T-cell (primary cell): ENCODE measurements around the gene ITPR1. TPM values are rescaled to one million over a fixed set of nuclear protein-coding genes. Genes with fewer than 3 reads are reported as not detected.
A peak's percentile ranks its signal among the peaks of the same experiment; 100 is the strongest.
"Not testable (repeated sequence)": the region's sequence is repeated elsewhere in the genome, so short reads cannot be mapped to it uniquely, and the experiment has no call there.

ENCODE experiments used
- ATAC-seq, 4 experiments: fragments of 200-7000 bp in 3 of 4; fragments of 150-1000 bp in 1 of 4; cut with Tn5 transposase; replicated peaks in 1 of 4; 1 replicate in 3 of 4; 2 replicates in 1 of 4; pipeline ENCODE4 v1.10.0; 2021; ENCODE audit warnings: moderate library complexity in 3 of 4, mild to moderate bottlenecking in 2 of 4, moderate number of reproducible peaks in 1 of 4
- CTCF ChIA-PET, 2 donors: fragments of 300-600 bp; sonication (Branson Sonifier 250); formaldehyde crosslinking; loops; one replicate each; lab custom pipeline; 2022; ENCODE audit warnings: antibody characterized with exemption in 2 of 2; lab: Charles Lee
- POLR2A ChIA-PET, 2 donors: fragments of 300-600 bp; sonication (Branson Sonifier 250); formaldehyde crosslinking; loops; one replicate each; lab custom pipeline; 2022; ENCODE audit warnings: antibody characterized with exemption in 2 of 2; lab: Charles Lee
- DNase-seq, 35 experiments: peaks; one replicate each; pipeline versions ENCODE4 v3.0.0 to v3.0.0-alpha.2; 2013 to 2023
- H3K27ac ChIP-seq: one replicate; pipeline ENCODE4 v1.5.1; 2013; ENCODE audit warnings: low read length
- H3K27me3 ChIP-seq, 2 experiments: replicated peaks in 1 of 2; 1 replicate in 1 of 2; 2 replicates in 1 of 2; pipeline versions ENCODE4 v1.6.1 to v1.7.0; 2013; ENCODE audit warnings: low read length in 1 of 2, mixed read lengths in 1 of 2; ENCODE audit not compliant: control insufficient read depth in 2 of 2, insufficient read depth in 2 of 2; ENCODE audit errors: extremely low read depth in 1 of 2
- H3K36me3 ChIP-seq, 2 donors: 1 replicate in 1 of 2; 2 replicates in 1 of 2; pipeline versions ENCODE4 v1.6.1 to v1.7.0; 2013; ENCODE audit warnings: low read length in 1 of 2; ENCODE audit not compliant: control insufficient read depth in 2 of 2, insufficient read depth in 1 of 2; ENCODE audit errors: extremely low read depth in 1 of 2
- H3K4me1 ChIP-seq, 2 experiments: 1 replicate in 1 of 2; 2 replicates in 1 of 2; pipeline versions ENCODE4 v1.6.1 to v1.7.0; 2013; ENCODE audit warnings: low read length in 2 of 2, mixed read lengths in 1 of 2; ENCODE audit not compliant: insufficient read depth in 2 of 2, control insufficient read depth in 1 of 2; ENCODE audit errors: extremely low read depth in 1 of 2
- H3K4me3 ChIP-seq, 2 donors: 1 replicate in 1 of 2; 2 replicates in 1 of 2; pipeline versions ENCODE4 v1.5.1 to v1.7.0; 2013; ENCODE audit warnings: mild to moderate bottlenecking in 2 of 2, low read length in 1 of 2, moderate library complexity in 1 of 2; ENCODE audit not compliant: control insufficient read depth in 1 of 2; ENCODE audit errors: extremely low read depth in 1 of 2
- H3K9me3 ChIP-seq: 2 replicates; pipeline ENCODE4 v1.7.0; 2013
- H3K27ac Mint-ChIP-seq, 2 donors: one replicate each; pipeline ENCODE4 v1.8.0; 2020 to 2021; ENCODE audit warnings: mild to moderate bottlenecking in 2 of 2, mixed read lengths in 2 of 2
- H3K27me3 Mint-ChIP-seq, 2 donors: one replicate each; pipeline ENCODE4 v1.8.0; 2021 to 2022; ENCODE audit warnings: mixed read lengths in 2 of 2
- H3K36me3 Mint-ChIP-seq: one replicate; pipeline ENCODE4 v1.8.0; 2021; ENCODE audit warnings: mixed read lengths
- H3K4me1 Mint-ChIP-seq, 3 donors: one replicate each; pipeline ENCODE4 v1.8.0; 2020 to 2022; ENCODE audit warnings: mixed read lengths in 3 of 3, mild to moderate bottlenecking in 1 of 3
- H3K4me3 Mint-ChIP-seq, 3 donors: one replicate each; pipeline ENCODE4 v1.8.0; 2020 to 2022; ENCODE audit warnings: mild to moderate bottlenecking in 3 of 3, mixed read lengths in 3 of 3, moderate library complexity in 3 of 3
- H3K9me3 Mint-ChIP-seq, 3 donors: one replicate each; pipeline ENCODE4 v1.8.0; 2020 to 2022; ENCODE audit warnings: mixed read lengths in 3 of 3
- WGBS: methylation state at CpG from one replicate; pipeline ENCODE4 v1.1.5; 2013; ENCODE audit warnings: missing lambda C conversion rate; ENCODE audit not compliant: insufficient coverage; 5-methylcytosine and 5-hydroxymethylcytosine counted together
- total RNA-seq, 35 experiments: library from RNA in 6 of 35; stranded (reverse) in 6 of 35; fragments of 120-200 nt in 1 of 35; gene quantifications; one replicate each; pipeline versions ENCODE4 v1.2.1 to v1.2.4 and lab custom pipeline; 2013 to 2026

ITPR1 gene
- total RNA-seq, 5 donors from 2014 or later (not counting 1 experiment from before 2014, with no cell fraction given): 53.8 to 105 (median 73.1) TPM

GRCh38 chr3:4587061-4587837, 94.1 kb downstream of the ITPR1 start:
- Mint-ChIP-seq H3K9me3 (peaks cover 0 to 4% (median 0%) of the 10 kb centered on the region in 3 donors), H3K4me3 (peak overlapping the region in 1 of 3 donors; percentile 5), H3K4me1 (peaks cover 77 to 86% (median 84%) of the 10 kb centered on the region in 3 donors), H3K27ac (peak overlapping the region; percentile 41 to 45), H3K36me3 (peaks cover 9% of the 10 kb centered on the region), H3K27me3 (no peaks in the 10 kb centered on the region)
- H3K36me3 ChIP-seq: no peaks in the 10 kb centered on the region
- no peak overlapping the region for H3K4me3 ChIP-seq
- no peaks in the 10 kb centered on the region for H3K9me3 ChIP-seq
- H3K27me3 ChIP-seq: no peaks in the 10 kb centered on the region
- H3K4me1 ChIP-seq: peaks cover 19 to 39% of the 10 kb centered on the region in 2 experiments
- no peak overlapping the region for H3K27ac ChIP-seq
- CTCF ChIA-PET: interaction anchor here (0.6 to 1.1 kb wide), 6 partner anchors 67 to 1257 kb away, joined by 3 to 9 read pairs (median 6); no protein-coding TSS in a partner anchor
- WGBS: 66% methylated on average over 4 of the region's 8 CpGs
- DNase-seq (peak in 1 of 35 experiments; percentile 9), ATAC-seq (no peak)
- POLR2A ChIA-PET: interaction anchor here (0.6 to 0.7 kb wide), 2 partner anchors 120 to 462 kb away, joined by 3 to 5 read pairs; partner anchors contain the start of gene SUMF1 (in 1 of the 2)

GRCh38 chr3:4587838-4588105, 94.6 kb downstream of the ITPR1 start:
- Mint-ChIP-seq H3K9me3 (peaks cover 0 to 4% (median 0%) of the 10 kb centered on the region in 3 donors), H3K27ac (no peak overlapping the region)
- peaks cover 19 to 39% of the 10 kb centered on the region in 2 experiments for H3K4me1 ChIP-seq

GRCh38 chr3:4588466-4588865, 95.3 kb downstream of the ITPR1 start:
- Histone ChIP-seq H3K4me1 (peaks cover 19 to 39% of the 10 kb centered on the region in 2 experiments), H3K9me3 (no peaks in the 10 kb centered on the region), H3K4me3 (no peak overlapping the region), H3K36me3 (no peaks in the 10 kb centered on the region), H3K27ac (no peak overlapping the region), H3K27me3 (no peaks in the 10 kb centered on the region)
- ATAC-seq: peak in 1 of 4 experiments; percentile 28
- Mint-ChIP-seq H3K27me3 (no peaks in the 10 kb centered on the region), H3K4me1 (peaks cover 75 to 81% (median 76%) of the 10 kb centered on the region in 3 donors), H3K27ac (peak overlapping the region in 1 of 2 donors; percentile 34), H3K36me3 (peaks cover 9% of the 10 kb centered on the region), H3K4me3 (no peak overlapping the region), H3K9me3 (peaks cover 0 to 4% (median 0%) of the 10 kb centered on the region in 3 donors)
- no peak for DNase-seq
- no CpG with 5 or more reads among the region's 4 CpGs for WGBS
- POLR2A ChIA-PET: no interaction called here
- CTCF ChIA-PET: no interaction called here

More at GRCh38 chr3:4587838-4588105, 94.6 kb downstream of the ITPR1 start:
- Mint-ChIP-seq H3K4me3 (no peak overlapping the region), H3K27me3 (no peaks in the 10 kb centered on the region), H3K4me1 (peaks cover 76 to 84% (median 80%) of the 10 kb centered on the region in 3 donors), H3K36me3 (peaks cover 9% of the 10 kb centered on the region)
- Histone ChIP-seq H3K27ac (no peak overlapping the region), H3K36me3 (no peaks in the 10 kb centered on the region), H3K4me3 (no peak overlapping the region), H3K9me3 (no peaks in the 10 kb centered on the region), H3K27me3 (no peaks in the 10 kb centered on the region)
- CTCF ChIA-PET: interaction anchor here (0.7 to 1.1 kb wide), 3 partner anchors 68 to 480 kb away, joined by 5 to 9 read pairs (median 7); no protein-coding TSS in a partner anchor
- POLR2A ChIA-PET: interaction anchor here in 1 of 2 donors (0.7 kb wide), 1 partner anchor 121 kb away, joined by 3 read pairs; the partner anchor contains the start of gene SUMF1
- no peak for ATAC-seq
- no peak for DNase-seq

- no peaks in the 10 kb centered on the region for H3K36me3 ChIP-seq
- CTCF ChIA-PET: interaction anchor here in 1 of 2 donors (0.7 kb wide), 1 partner anchor 428 kb away, joined by 5 read pairs; no protein-coding TSS in a partner anchor
- POLR2A ChIA-PET: interaction anchor here (0.6 to 0.8 kb wide), 3 partner anchors 54 to 293 kb away, joined by 4 to 5 read pairs (median 5); partner anchors contain the start of gene ITPR1 (in 1 of the 2)
- peaks cover 0 to 4% (median 0%) of the 10 kb centered on the region in 3 donors for H3K9me3 Mint-ChIP-seq
- WGBS: 91% methylated on average over 3 of the region's 4 CpGs
- no peaks in the 10 kb centered on the region for H3K27me3 ChIP-seq
- H3K27ac ChIP-seq: no peak overlapping the region
- no peaks in the 10 kb centered on the region for H3K9me3 ChIP-seq
- no peak overlapping the region for H3K4me3 ChIP-seq
- no peaks in the 10 kb centered on the region for H3K27me3 Mint-ChIP-seq
- peaks cover 9% of the 10 kb centered on the region for H3K36me3 Mint-ChIP-seq
- H3K4me1 Mint-ChIP-seq: peaks cover 65 to 72% (median 70%) of the 10 kb centered on the region in 3 donors
- ATAC-seq: no peak
- no peak for DNase-seq
- H3K4me3 Mint-ChIP-seq: no peak overlapping the region
- peak overlapping the region; percentile 19 to 78 for H3K27ac Mint-ChIP-seq
- peaks cover 15 to 36% of the 10 kb centered on the region in 2 experiments for H3K4me1 ChIP-seq
These were observed 96.4 kb downstream of the ITPR1 start for GRCh38 chr3:4589475-4590097.

GRCh38 chr3:4590849-4591248, 97.7 kb downstream of the ITPR1 start:
- not testable (repeated sequence) for DNase-seq, H3K27ac Mint-ChIP-seq, H3K36me3 ChIP-seq, H3K27ac ChIP-seq, H3K27me3 ChIP-seq, H3K9me3 Mint-ChIP-seq, H3K9me3 ChIP-seq, H3K4me3 Mint-ChIP-seq, ATAC-seq, H3K27me3 Mint-ChIP-seq, H3K4me3 ChIP-seq, H3K36me3 Mint-ChIP-seq
- ChIA-PET CTCF (interaction anchor here in 1 of 2 donors (1.0 kb wide), 1 partner anchor 12 kb away, joined by 3 read pairs; no protein-coding TSS in a partner anchor), POLR2A (interaction anchor here in 1 of 2 donors (0.6 kb wide), 1 partner anchor 160 kb away, joined by 4 read pairs; no protein-coding TSS in a partner anchor)
- WGBS: no CpG with 5 or more reads among the region's 2 CpGs
- H3K4me1 Mint-ChIP-seq: peaks cover 60 to 66% (median 64%) of the 10 kb centered on the region in 3 donors
- peaks cover 8 to 32% of the 10 kb centered on the region in 2 experiments for H3K4me1 ChIP-seq

GRCh38 chr3:4591669-4592068, 98.5 kb downstream of the ITPR1 start:
- H3K27ac ChIP-seq: no peak overlapping the region
- no peaks in the 10 kb centered on the region for H3K27me3 ChIP-seq
- DNase-seq: no peak
- H3K36me3 ChIP-seq: no peaks in the 10 kb centered on the region
- peaks cover 0 to 4% (median 0%) of the 10 kb centered on the region in 3 donors for H3K9me3 Mint-ChIP-seq
- ChIA-PET CTCF (interaction anchor here (0.5 to 1.0 kb wide), 2 partner anchors 13 to 16 kb away, joined by 3 to 4 read pairs; no protein-coding TSS in a partner anchor), POLR2A (interaction anchor here in 1 of 2 donors (0.5 to 0.6 kb wide), 3 partner anchors 10 to 529 kb away, joined by 4 read pairs; no protein-coding TSS in a partner anchor)
- no peak overlapping the region for H3K27ac Mint-ChIP-seq
- no peak overlapping the region for H3K4me3 Mint-ChIP-seq
- H3K9me3 ChIP-seq: no peaks in the 10 kb centered on the region
- 100% methylated on average over 1 of the region's 3 CpGs for WGBS
- no peaks in the 10 kb centered on the region for H3K27me3 Mint-ChIP-seq
- no peak for ATAC-seq
- H3K36me3 Mint-ChIP-seq: peaks cover 9% of the 10 kb centered on the region
- no peak overlapping the region for H3K4me3 ChIP-seq
- H3K4me1 Mint-ChIP-seq: peaks cover 55 to 60% (median 56%) of the 10 kb centered on the region in 3 donors
- H3K4me1 ChIP-seq: peaks cover 8 to 27% of the 10 kb centered on the region in 2 experiments
